K562 (cell line): ENCODE measurements around the gene PRPF18. TPM values are rescaled to one million over a fixed set of nuclear protein-coding genes. Genes with fewer than 3 reads are reported as not detected.

ENCODE experiments used
- ATAC-seq: fragments of 200-7000 bp; cut with Tn5 transposase; 3 replicates; pipeline ENCODE4 v1.9.1; 2020; ENCODE audit warnings: moderate library complexity
- BruUV-seq: library from RNA; stranded (reverse); fragments of 400-500 nt; replicated peaks from 2 replicates; lab custom pipeline; 2021; lab: Mats Ljungman, UMichigan
- CTCF ChIA-PET: fragments of 300-600 bp; formaldehyde crosslinking; extraction: SDS; loops from one replicate; lab custom pipeline; 2021; ENCODE audit warnings: low intra/inter-chr PET ratio; lab: Yijun Ruan, JAX
- POLR2A ChIA-PET: fragments of 300-600, 350-650 bp; sonication (Branson Sonifier 250); formaldehyde crosslinking; extraction: SDS; loops from one replicate; lab custom pipeline; 2021; ENCODE audit warnings: antibody characterized with exemption, inconsistent platforms; lab: Yijun Ruan, JAX
- DNase-seq, 4 experiments: peaks; one replicate each; pipeline versions ENCODE4 v3.0.0 to v3.0.0-alpha.2; 2011 to 2018; ENCODE audit warnings: low spot score in 3 of 4, mixed read lengths in 3 of 4; ENCODE audit errors: extremely low read depth in 1 of 4
- FAIRE-seq: peaks from 2 replicates; lab custom pipeline; 2011; peaks lifted over from hg19 to GRCh38; lab: Jason Lieb, UNC
- H2AFZ ChIP-seq: 2 replicates; pipeline ENCODE4 v1.6.0; 2011; ENCODE audit warnings: low read depth, low read length, control low read depth, inconsistent platforms
- H3K27ac ChIP-seq: fragments of 200-600 bp; 3 replicates; pipeline ENCODE4 v1.8.0; 2011; ENCODE audit warnings: low read depth, mild to moderate bottlenecking, control low read depth, inconsistent platforms, low read length, moderate library complexity, mixed read lengths; ENCODE audit errors: extremely low read depth
- H3K27me3 ChIP-seq, 2 experiments: fragments of 300-600 bp in 1 of 2; 2 replicates in 1 of 2; 3 replicates in 1 of 2; pipeline versions ENCODE4 v1.6.0 to v1.8.0; 2011; ENCODE audit warnings: inconsistent platforms in 2 of 2, low read length in 2 of 2, mild to moderate bottlenecking in 1 of 2, mixed read lengths in 1 of 2, moderate library complexity in 1 of 2; ENCODE audit not compliant: control insufficient read depth in 2 of 2, insufficient read depth in 2 of 2
- H3K36me3 ChIP-seq: fragments of 300-600 bp; 3 replicates; pipeline ENCODE4 v1.8.0; 2011; ENCODE audit warnings: mild to moderate bottlenecking, low read length, inconsistent platforms; ENCODE audit not compliant: control insufficient read depth, insufficient read depth
- H3K4me1 ChIP-seq, 2 experiments: fragments of 200-600 bp in 1 of 2; replicated peaks in 1 of 2; 2 replicates in 1 of 2; 3 replicates in 1 of 2; pipeline versions ENCODE4 v1.5.1 to v1.8.0; 2011; ENCODE audit warnings: inconsistent platforms in 2 of 2, low read length in 2 of 2, mild to moderate bottlenecking in 1 of 2, mixed read lengths in 1 of 2, moderate library complexity in 1 of 2; ENCODE audit not compliant: control insufficient read depth in 2 of 2, insufficient read depth in 2 of 2
- H3K4me2 ChIP-seq: 2 replicates; pipeline ENCODE4 v1.6.1; 2011; ENCODE audit warnings: low read length, control low read depth, inconsistent platforms, mixed read lengths; ENCODE audit not compliant: insufficient read depth
- H3K4me3 ChIP-seq: fragments of 200-600 bp; sonication (generic), shearing (Covaris generic); 2 replicates; pipeline ENCODE4 v1.5.1; 2016; ENCODE audit warnings: control low read depth, inconsistent platforms
- H3K79me2 ChIP-seq: fragments of 200-600 bp; 3 replicates; pipeline ENCODE4 v1.8.0; 2011; ENCODE audit warnings: low read length, inconsistent platforms; ENCODE audit not compliant: control insufficient read depth, insufficient read depth
- H3K9ac ChIP-seq, 2 experiments: 2 replicates each; pipeline versions ENCODE4 v1.6.0 to v1.6.1; 2011; ENCODE audit warnings: low read depth in 2 of 2, low read length in 2 of 2, control low read depth in 1 of 2, inconsistent platforms in 1 of 2, mild to moderate bottlenecking in 1 of 2, mixed read lengths in 1 of 2; ENCODE audit not compliant: insufficient read depth in 1 of 2
- H3K9me1 ChIP-seq: one replicate; pipeline ENCODE4 v1.6.0; 2011; ENCODE audit warnings: inconsistent platforms, mild to moderate bottlenecking, low read length, moderate library complexity; ENCODE audit not compliant: control insufficient read depth, insufficient read depth
- H3K9me3 ChIP-seq: replicated peaks from 2 replicates; pipeline ENCODE4 v1.5.1; 2011; ENCODE audit warnings: low read depth, low read length, inconsistent platforms; ENCODE audit not compliant: control insufficient read depth, insufficient read depth
- H4K20me1 ChIP-seq: replicated peaks from 2 replicates; pipeline ENCODE4 v1.6.1; 2011; ENCODE audit warnings: low read length, inconsistent platforms, mixed read lengths; ENCODE audit not compliant: control insufficient read depth, insufficient read depth
- MEIS2 ChIP-seq: fragments of 450-650 bp; IDR thresholded peaks from 2 replicates; pipeline ENCODE4 v1.6.1; 2014; ENCODE audit warnings: mild to moderate bottlenecking; ENCODE audit not compliant: partially characterized antibody
- WGBS: fragments of 100-300 bp; shearing (Covaris generic); methylation state at CpG from one replicate; pipeline ENCODE4 v1.1.6; 2016; ENCODE audit warnings: low coverage, mixed read lengths; ENCODE audit not compliant: insufficient coverage; ENCODE audit errors: missing lambda C conversion rate; 5-methylcytosine and 5-hydroxymethylcytosine counted together
- in situ Hi-C: fragments of 300-500 bp; cut with MboI; formaldehyde crosslinking; loops from 4 replicates; pipeline ENCODE4 v1.15.0; 2018; ENCODE audit warnings: inconsistent platforms, mixed read lengths
- intact Hi-C: fragments of 100-400 bp; cut with micrococcal nuclease; formaldehyde crosslinking; loops from 2 replicates; pipeline ENCODE4 v1.14.2; 2022
- polyA plus RNA-seq, 8 experiments: library from polyadenylated mRNA; depleted of rRNA in 4 of 8; stranded (reverse) in 5 of 8; unstranded in 3 of 8; fragments of >200 nt; fragmentation: Nextera tagmentation in 2 of 8; fragmentation: Illumina TruSeq in 1 of 8; extraction: Ambion mirVana in 2 of 8; extraction: Trizol in 1 of 8; gene quantifications; 2 replicates each; pipeline versions ENCODE4 v1.2.1 to v1.2.3, GENCODE V29; 2011 to 2014; ENCODE audit warnings: inconsistent platforms in 1 of 8, missing spikeins in 1 of 8
- total RNA-seq, 7 experiments: library from RNA; depleted of rRNA in 6 of 7; stranded (reverse); fragments of >200 nt in 6 of 7; fragmentation: Illumina TruSeq in 2 of 7; extraction: Trizol in 2 of 7; gene quantifications; 2 replicates each; pipeline versions ENCODE4 v1.2.1 to v1.2.3, GENCODE V29; 2011 to 2021; ENCODE audit warnings: low replicate concordance in 1 of 7
- TF ChIP-seq, protein P1 (sequence below): fragments of 450-650 bp; IDR thresholded peaks from one replicate; pipeline ENCODE4 v1.6.1; 2018; ENCODE audit warnings: mild to moderate bottlenecking, moderate library complexity; ENCODE audit not compliant: partially characterized antibody

PRPF18 gene
- total and polyA plus RNA-seq, 9 of the 15 experiments (the other 6 are each of a cell fraction or from before 2014, with no cell fraction given) = 14.0 to 30.6 (median 23.1) TPM

DNA sequence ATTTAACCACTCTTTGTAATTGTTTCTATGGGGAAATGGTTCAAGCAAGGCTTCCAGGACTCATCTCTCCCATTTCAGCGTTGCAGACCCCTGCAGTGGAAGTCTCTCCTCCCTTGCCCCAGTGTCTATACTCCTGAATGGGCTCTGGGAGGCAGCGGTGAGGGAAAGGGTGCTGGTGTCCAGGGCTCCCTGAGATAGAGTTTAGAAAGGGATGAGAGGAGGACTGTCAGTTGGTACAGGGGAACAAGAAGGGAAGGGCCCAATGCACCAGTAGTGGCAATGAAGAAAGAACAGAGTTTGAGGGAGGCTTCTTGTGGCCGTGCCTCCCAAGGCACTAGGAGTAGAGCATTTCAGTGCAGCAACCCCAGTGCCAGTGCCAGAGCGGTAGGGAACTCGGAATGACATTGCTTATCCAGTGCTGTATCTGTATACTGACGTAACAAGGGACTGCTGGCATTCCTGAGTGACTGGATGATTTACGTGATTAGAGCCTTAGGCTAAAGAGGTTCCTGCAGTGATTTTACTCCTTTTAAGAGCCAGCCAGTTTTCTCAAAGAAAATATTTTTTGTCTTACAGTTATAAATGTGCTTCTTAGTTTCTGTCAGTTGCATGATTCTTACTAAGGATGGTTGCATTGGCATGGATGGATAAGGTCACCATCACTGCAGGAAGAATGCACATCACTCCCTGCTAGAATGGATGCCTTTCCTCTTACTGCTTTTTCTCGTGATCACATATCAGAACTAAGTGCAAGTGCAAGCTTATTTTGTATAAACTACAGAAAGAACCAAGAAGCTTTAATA lies 28.0 kb downstream of the PRPF18 start:
- no TSS peak for BruUV-seq
- CTCF ChIA-PET = interaction anchor here (1.2 kb wide), 1 partner anchor 163 kb away, joined by 4 read pairs; no protein-coding TSS in a partner anchor
- no peak for ATAC-seq
- H3K27ac ChIP-seq = no peak overlapping the region
- H3K4me3 ChIP-seq = no peak overlapping the region
- no peaks in the 10 kb centered on the region for H4K20me1 ChIP-seq
- no peaks in the 10 kb centered on the region for H3K79me2 ChIP-seq
- H3K4me2 ChIP-seq = no peak overlapping the region
- in situ Hi-C loops = no loop called here
- intact Hi-C loops = no loop called here
- no peak overlapping the region for H3K9ac ChIP-seq
- peak; percentile 36 for TF ChIP-seq MEIS2
- TF ChIP-seq, protein P1, sequence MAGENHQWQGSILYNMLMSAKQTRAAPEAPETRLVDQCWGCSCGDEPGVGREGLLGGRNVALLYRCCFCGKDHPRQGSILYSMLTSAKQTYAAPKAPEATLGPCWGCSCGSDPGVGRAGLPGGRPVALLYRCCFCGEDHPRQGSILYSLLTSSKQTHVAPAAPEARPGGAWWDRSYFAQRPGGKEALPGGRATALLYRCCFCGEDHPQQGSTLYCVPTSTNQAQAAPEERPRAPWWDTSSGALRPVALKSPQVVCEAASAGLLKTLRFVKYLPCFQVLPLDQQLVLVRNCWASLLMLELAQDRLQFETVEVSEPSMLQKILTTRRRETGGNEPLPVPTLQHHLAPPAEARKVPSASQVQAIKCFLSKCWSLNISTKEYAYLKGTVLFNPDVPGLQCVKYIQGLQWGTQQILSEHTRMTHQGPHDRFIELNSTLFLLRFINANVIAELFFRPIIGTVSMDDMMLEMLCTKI = no peak
- FAIRE-seq = no peak
- 83% methylated on average over 8 of the region's 8 CpGs for WGBS
- H3K36me3 ChIP-seq = peaks cover 31% of the 10 kb centered on the region
- H3K9me3 ChIP-seq = no peaks in the 10 kb centered on the region
- H2AFZ ChIP-seq = no peak overlapping the region
- no peak for DNase-seq
- no peaks in the 10 kb centered on the region for H3K27me3 ChIP-seq
- POLR2A ChIA-PET = interaction anchor here (1.4 kb wide), 1 partner anchor 12 kb away, joined by 3 read pairs; no protein-coding TSS in a partner anchor
- no peaks in the 10 kb centered on the region for H3K4me1 ChIP-seq
- no peaks in the 10 kb centered on the region for H3K9me1 ChIP-seq
